Breast epithelium (tissue), 4 donors: Measurements from ENCODE around the gene CCP110. TPM values are rescaled to one million over a fixed set of nuclear protein-coding genes. Genes with fewer than 3 reads are reported as not detected.

Experiments used
- DNase-seq, 2 donors: peaks; one replicate each; pipeline ENCODE4 v3.0.0-alpha.2; 2019; ENCODE audit warnings: low spot score in 2 of 2
- H3K27ac ChIP-seq, 2 donors: fragments of 200-600 bp; sonication (generic) in 1 of 2; one replicate each; pipeline ENCODE4 v1.5.1; 2016 to 2019; ENCODE audit warnings: mild to moderate bottlenecking in 1 of 2
- H3K27me3 ChIP-seq, 2 donors: fragments of 200-600 bp; sonication (generic) in 1 of 2; one replicate each; pipeline versions ENCODE4 v1.5.1 to v1.6.0; 2017 to 2019; ENCODE audit warnings: control low read depth in 1 of 2, mild to moderate bottlenecking in 1 of 2
- H3K36me3 ChIP-seq: fragments of 200-600 bp; one replicate; pipeline ENCODE4 v1.5.1; 2019
- H3K4me1 ChIP-seq, 2 donors: fragments of 200-600 bp; sonication (generic); one replicate each; pipeline ENCODE4 v1.5.1; 2016 to 2019; ENCODE audit warnings: control low read depth in 1 of 2
- H3K4me3 ChIP-seq, 3 donors: fragments of 200-600 bp; sonication (generic); 1 replicate in 2 of 3; 2 replicates in 1 of 3; pipeline ENCODE4 v1.5.1; 2016 to 2019; ENCODE audit warnings: mild to moderate bottlenecking in 3 of 3, moderate library complexity in 2 of 3
- H3K9me3 ChIP-seq, 2 donors: fragments of 200-600 bp; sonication (generic) in 1 of 2; one replicate each; pipeline ENCODE4 v1.5.1; 2016 to 2019; ENCODE audit warnings: control low read depth in 1 of 2
- POLR2A ChIP-seq: fragments of 450-650 bp; IDR thresholded peaks from one replicate; pipeline ENCODE4 v1.6.1; 2016; ENCODE audit warnings: antibody characterized with exemption, mild to moderate bottlenecking, moderate library complexity
- POLR2AphosphoS5 ChIP-seq, 3 donors: sonication (generic); formaldehyde crosslinking; IDR thresholded peaks; one replicate each; pipeline ENCODE4 v1.6.1; 2017; ENCODE audit warnings: antibody characterized with exemption in 3 of 3
- intact Hi-C: fragments of 100-400 bp; cut with DNase I; formaldehyde crosslinking; loops from one replicate; pipeline ENCODE4 v1.15.1; 2023; ENCODE audit warnings: low total_unique reads
- total RNA-seq, 3 donors: library from RNA; depleted of rRNA; stranded (reverse); fragments of >200 nt; gene quantifications; one replicate each; pipeline ENCODE4 v1.1.0, GENCODE V29; 2016
- TF ChIP-seq, protein P1 (sequence below), 3 donors: fragments of 450-650 bp; IDR thresholded peaks; one replicate each; pipeline ENCODE4 v1.5.1; 2016 to 2017; ENCODE audit warnings: antibody characterized with exemption in 3 of 3, mild to moderate bottlenecking in 3 of 3, moderate library complexity in 3 of 3

Gene CCP110
- total RNA-seq, 3 donors from 2014 or later, result 13.9 to 33.5 (median 31.5) TPM

DNA sequence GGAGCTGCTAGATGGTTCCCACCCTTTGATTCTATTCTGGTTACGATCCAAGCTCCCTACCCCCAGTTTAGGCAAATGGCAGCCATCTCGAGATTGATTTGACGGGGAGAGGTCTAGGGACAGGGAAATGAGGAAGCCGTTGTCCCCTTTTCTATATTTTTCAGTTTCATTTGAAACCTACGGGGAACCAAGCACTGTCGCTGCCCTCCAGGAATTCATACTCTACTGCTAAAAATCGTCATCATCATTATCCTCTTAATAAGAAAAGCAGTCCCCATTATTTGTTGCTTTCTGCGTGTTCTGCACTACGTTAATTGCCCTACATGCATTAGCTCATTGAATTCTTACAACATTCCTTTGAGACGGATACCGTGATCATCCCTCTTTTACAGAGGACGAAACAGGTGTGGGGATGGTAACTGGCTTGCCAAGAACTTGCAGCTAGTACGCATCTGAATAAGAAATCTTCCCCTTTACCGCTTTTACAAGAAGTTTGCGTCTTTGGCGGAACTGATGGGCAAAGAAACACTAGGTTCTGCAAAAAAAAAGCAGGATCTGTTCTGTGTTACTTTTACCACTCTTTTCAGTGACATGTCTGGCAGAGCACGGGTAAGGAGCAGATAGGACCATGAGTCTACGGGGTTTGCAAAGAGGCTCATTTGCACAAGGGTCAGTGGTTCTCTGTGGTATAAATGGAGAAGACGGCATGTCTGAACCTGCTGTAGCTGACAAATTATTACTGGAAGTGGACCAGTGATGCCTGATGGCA, 1.1 kb downstream of the CCP110 start:
- no peaks in the 10 kb centered on the region for H3K36me3 ChIP-seq
- H3K9me3 ChIP-seq, result no peaks in the 10 kb centered on the region
- H3K27ac ChIP-seq, result peak overlapping the region; percentile 78 to 86
- no peak for DNase-seq
- TF ChIP-seq POLR2A (no peak), POLR2AphosphoS5 (IDR thresholded peaks at IDR 0.05) (no peak)
- TF ChIP-seq, protein P1, sequence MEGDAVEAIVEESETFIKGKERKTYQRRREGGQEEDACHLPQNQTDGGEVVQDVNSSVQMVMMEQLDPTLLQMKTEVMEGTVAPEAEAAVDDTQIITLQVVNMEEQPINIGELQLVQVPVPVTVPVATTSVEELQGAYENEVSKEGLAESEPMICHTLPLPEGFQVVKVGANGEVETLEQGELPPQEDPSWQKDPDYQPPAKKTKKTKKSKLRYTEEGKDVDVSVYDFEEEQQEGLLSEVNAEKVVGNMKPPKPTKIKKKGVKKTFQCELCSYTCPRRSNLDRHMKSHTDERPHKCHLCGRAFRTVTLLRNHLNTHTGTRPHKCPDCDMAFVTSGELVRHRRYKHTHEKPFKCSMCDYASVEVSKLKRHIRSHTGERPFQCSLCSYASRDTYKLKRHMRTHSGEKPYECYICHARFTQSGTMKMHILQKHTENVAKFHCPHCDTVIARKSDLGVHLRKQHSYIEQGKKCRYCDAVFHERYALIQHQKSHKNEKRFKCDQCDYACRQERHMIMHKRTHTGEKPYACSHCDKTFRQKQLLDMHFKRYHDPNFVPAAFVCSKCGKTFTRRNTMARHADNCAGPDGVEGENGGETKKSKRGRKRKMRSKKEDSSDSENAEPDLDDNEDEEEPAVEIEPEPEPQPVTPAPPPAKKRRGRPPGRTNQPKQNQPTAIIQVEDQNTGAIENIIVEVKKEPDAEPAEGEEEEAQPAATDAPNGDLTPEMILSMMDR (IDR thresholded peaks at IDR 0.05), result no peak
- intact Hi-C loops, result no loop called here
- H3K4me1 ChIP-seq, result no peaks in the 10 kb centered on the region
- H3K4me3 ChIP-seq, result peak overlapping the region; percentile 77 to 95 (median 92)
- H3K27me3 ChIP-seq, result no peaks in the 10 kb centered on the region

DNA sequence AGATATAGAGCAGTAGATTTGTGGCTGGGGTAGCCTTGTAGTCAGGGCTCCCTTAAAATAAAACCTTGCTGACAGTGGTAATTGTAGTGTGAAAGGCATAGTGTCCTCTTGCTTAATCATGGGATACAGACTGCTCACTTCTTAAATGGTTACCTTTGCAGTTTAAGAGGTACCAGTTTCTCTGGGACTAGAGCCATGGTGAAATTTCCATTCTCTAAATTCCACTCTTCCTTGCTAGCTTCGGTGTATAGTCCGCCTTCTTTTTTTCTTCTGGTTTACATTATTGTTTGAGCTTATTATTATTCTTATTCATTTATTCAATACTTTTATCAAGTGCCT, 1.6 kb downstream of the CCP110 start:
- Histone ChIP-seq H3K36me3 (no peaks in the 10 kb centered on the region), H3K27me3 (no peaks in the 10 kb centered on the region), H3K4me3 (peak overlapping the region in 2 of 3 donors; percentile 92 to 95), H3K27ac (no peak overlapping the region), H3K9me3 (no peaks in the 10 kb centered on the region), H3K4me1 (no peaks in the 10 kb centered on the region)
- intact Hi-C loops, result no loop called here
- TF ChIP-seq POLR2AphosphoS5 (IDR thresholded peaks at IDR 0.05) (no peak), POLR2A (no peak)
- TF ChIP-seq, protein P1 (IDR thresholded peaks at IDR 0.05), result no peak
- no peak for DNase-seq

DNA sequence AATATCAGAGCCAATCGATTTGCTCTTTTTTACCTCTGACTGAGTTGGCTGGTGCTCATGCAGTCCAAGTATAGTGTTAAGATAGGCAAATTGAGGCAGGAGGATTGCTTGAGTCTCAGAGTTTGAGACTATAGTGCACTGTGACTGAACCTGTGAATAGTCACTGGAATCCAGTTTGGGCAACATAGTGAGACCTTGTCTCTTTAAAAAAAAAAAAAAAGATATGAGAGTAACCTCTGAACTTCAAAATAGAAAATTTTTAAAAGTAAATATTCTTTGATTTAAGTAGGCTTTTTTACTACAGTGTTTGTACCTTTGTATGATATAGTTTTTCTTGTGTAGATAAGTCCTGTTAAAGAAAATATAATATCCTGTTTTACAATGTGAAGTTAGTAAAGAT, 3.4 kb downstream of the CCP110 start:
- no peak for DNase-seq
- TF ChIP-seq, protein P1 (IDR thresholded peaks at IDR 0.05), result no peak
- TF ChIP-seq POLR2AphosphoS5 (IDR thresholded peaks at IDR 0.05) (no peak), POLR2A (no peak)
- H3K36me3 ChIP-seq, result no peaks in the 10 kb centered on the region
- H3K4me3 ChIP-seq, result no peak overlapping the region
- intact Hi-C loops, result no loop called here
- H3K27ac ChIP-seq, result no peak overlapping the region
- H3K4me1 ChIP-seq, result no peaks in the 10 kb centered on the region
- H3K27me3 ChIP-seq, result no peaks in the 10 kb centered on the region
- H3K9me3 ChIP-seq, result no peaks in the 10 kb centered on the region

DNA sequence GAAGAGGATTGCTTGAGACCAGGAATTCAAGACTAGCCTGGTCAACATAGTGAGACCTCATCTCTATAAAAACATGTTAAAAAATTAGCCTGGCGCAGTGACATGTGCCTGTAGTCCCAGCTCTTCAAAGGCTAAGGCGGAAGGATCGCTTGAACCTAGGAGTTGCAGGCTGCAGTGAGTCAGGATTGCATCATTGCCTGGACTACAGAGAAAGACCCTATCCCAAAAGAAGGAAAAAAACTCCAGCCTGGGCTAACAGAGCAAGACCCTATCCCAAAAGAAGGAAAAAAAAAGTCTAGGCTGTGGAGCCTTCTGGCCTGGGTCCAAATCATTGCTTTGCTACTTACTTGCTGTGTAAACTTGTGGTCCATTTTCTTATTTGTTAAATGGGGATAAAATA, 4.9 kb downstream of the CCP110 start:
- Histone ChIP-seq H3K9me3 (no peaks in the 10 kb centered on the region), H3K4me1 (no peaks in the 10 kb centered on the region), H3K27me3 (no peaks in the 10 kb centered on the region), H3K4me3 (no peak overlapping the region), H3K36me3 (no peaks in the 10 kb centered on the region), H3K27ac (no peak overlapping the region)
- TF ChIP-seq POLR2A, result no peak
- TF ChIP-seq, protein P1 (IDR thresholded peaks at IDR 0.05), result no peak
- no peak for TF ChIP-seq POLR2AphosphoS5 (IDR thresholded peaks at IDR 0.05)
- DNase-seq, result no peak
- intact Hi-C loops, result no loop called here

DNA sequence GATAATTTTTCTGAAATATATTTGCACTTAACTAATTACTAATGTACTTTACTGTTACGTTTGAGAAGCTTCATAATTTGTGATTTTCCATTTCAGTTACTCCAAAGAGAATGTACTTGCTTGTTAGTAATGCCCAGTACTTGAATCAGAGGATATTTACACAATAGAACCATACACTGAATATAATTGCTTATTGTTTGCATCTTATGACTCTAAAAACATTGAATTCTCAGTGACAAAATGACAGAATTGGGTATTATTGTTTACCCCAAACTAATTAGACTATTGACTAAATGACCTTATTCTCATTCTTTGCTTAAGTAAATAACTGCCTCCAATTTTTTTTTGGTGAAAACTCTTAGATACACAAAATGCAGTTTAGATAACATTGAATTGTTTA, 8.9 kb downstream of the CCP110 start:
- TF ChIP-seq POLR2A (no peak), POLR2AphosphoS5 (IDR thresholded peaks at IDR 0.05) (no peak)
- TF ChIP-seq, protein P1 (IDR thresholded peaks at IDR 0.05), result no peak
- Histone ChIP-seq H3K36me3 (no peaks in the 10 kb centered on the region), H3K9me3 (no peaks in the 10 kb centered on the region), H3K4me1 (no peaks in the 10 kb centered on the region), H3K27me3 (no peaks in the 10 kb centered on the region), H3K4me3 (no peak overlapping the region), H3K27ac (no peak overlapping the region)
- intact Hi-C loops, result no loop called here
- DNase-seq, result no peak
